HG03460 (cell line): Measurements from ENCODE around the gene EHD2.

ENCODE experiments used
- ATAC-seq: cut with Tn5 transposase; IDR thresholded peaks from one replicate; pipeline ENCODE4 v1.9.1; 2021; ENCODE audit not compliant: unreplicated experiment

EHD2 gene

DNA sequence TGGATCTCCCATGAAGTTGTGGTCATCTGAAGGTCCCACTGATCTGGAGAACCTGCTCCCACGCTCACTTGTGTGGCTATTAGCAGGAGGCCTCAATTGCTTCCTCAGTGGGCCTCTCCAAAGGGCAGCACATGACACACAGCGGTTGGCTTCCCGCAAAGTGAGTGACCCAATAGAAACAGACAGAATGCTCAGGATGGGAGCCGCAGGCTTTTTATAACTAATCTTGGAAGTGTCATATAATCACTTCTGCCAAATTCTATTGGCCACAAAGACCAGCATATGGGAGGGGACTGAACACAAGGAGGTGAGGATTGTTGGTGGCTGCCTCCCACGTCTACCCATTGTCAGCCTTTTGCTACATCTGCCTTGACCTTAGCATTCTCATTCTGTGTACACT is 22.1 kb upstream of the EHD2 start:
- no peak for ATAC-seq

DNA sequence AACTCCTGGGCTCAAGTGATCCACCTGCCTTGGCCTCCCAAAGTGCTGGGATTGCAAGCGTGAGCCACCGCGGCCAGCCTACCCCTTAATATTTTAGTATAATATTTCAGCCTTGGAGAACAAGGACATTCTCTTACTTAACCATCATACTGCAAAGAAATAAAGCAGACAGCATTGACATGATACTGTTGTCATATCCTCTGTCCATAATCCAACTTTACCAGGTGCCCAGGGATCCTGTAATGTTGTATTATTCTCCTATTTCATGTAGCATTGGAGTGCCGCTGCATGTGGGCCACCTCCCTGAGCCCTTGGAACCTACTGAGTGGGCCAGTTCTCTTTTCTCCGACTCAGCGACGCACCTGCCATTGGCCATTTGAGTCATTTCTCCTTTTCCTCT is 21.4 kb upstream of the EHD2 start:
- no peak for ATAC-seq

DNA sequence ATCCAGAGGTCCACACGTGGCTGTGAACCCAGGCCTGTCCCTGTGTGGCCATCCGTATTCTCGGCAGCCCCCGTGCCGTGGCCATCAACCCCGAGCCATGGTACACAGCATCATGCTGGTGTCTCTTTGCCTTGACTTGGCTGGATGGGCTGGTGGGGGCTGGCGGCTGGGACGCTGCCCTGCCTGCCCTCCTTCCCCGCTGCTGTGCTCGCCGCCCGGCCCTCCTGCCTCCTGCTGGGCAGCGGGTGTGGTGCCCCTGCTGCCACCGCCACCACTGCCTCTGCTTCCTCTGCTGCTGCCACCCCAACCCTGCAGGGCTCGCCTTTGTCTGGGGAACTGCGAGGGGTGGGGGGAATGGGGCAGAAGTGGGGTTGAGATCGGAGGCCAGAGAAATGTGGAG is 19.7 kb upstream of the EHD2 start:
- ATAC-seq = no peak

DNA sequence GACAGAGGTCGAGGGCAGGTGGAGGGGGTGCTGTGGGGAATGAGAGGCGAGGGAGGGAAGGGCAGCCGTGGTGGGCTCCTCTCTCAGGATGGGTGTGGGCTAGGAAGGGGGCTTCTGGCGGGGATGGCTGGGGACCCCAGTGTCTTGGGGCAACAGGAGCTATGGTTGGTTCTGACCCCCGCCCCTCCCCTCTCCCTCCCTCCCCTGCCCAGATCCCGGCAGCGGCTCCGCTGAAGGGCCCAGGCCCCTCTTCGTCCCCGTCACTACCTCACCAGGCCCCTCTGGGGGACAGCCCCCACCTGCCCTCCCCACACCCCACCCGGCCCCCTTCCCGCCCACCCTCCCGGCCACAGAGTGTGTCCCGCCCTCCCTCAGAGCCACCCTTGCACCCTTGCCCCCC is 19.3 kb upstream of the EHD2 start:
- ATAC-seq = no peak

DNA sequence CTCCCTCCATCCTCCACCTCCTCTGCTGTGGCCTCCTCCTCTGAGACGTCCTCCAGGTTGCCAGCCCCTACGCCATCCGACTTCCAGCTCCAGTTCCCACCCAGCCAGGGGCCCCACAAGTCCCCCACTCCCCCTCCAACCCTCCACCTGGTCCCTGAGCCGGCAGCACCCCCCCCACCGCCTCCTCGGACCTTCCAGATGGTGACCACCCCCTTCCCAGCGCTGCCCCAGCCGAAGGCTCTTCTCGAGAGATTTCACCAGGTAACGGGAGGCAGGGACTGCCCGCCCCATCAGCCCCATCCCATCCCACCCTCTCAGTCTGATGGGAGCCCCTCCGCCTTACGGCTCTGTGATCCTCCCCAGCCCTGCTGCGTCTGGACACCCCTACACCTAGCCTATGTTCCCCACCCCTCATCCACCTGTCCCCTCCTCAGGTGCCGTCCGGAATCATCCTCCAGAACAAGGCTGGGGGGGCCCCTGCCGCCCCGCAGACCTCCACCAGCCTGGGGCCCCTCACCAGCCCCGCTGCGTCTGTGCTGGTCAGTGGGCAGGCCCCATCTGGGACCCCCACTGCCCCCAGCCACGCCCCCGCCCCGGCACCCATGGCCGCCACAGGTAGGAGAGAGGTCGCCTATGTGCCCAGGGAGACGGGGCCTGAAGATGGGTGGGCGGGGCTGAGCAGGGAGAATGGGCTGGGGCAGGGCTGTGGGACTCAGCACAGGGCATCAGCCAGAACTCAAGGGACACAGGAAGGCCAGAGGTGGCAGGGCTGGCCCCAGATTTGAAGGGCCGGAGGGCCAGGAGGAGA is 18.6 kb upstream of the EHD2 start:
- ATAC-seq = no peak

DNA sequence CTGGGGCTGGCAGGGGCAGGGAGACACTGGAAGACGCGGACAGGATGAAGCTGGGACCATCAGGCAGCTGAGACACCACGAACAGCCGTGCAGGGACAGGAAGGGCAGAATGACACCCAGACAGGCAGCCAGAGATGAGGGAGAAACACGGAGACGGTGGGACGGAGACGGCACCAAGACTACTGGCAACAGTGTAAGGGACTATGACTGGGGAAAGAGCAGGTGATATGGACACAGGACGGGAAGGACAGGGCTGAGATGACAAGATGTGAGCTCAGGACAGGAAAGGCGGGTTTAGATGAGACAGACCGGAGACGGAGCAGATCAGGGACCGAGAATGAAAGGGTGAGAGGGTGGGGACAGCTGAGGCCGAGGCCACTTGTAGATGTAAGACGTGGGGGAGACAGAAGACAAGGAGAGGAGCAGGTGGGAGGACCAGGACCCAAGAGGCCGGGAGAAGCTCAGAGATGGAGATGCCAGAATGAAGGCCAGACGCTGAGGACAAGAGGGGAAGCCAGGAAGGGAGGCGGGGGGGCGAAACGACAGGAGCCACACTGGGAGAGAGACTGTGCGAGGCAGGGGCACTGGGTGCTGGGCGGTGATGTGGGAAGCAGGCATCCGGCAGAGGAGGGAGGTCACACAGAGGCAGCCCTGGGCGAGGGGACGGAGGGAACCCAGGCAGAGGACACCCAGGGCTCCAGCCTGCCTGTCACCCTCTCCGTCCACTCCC is 17.5 kb upstream of the EHD2 start:
- no peak for ATAC-seq

DNA sequence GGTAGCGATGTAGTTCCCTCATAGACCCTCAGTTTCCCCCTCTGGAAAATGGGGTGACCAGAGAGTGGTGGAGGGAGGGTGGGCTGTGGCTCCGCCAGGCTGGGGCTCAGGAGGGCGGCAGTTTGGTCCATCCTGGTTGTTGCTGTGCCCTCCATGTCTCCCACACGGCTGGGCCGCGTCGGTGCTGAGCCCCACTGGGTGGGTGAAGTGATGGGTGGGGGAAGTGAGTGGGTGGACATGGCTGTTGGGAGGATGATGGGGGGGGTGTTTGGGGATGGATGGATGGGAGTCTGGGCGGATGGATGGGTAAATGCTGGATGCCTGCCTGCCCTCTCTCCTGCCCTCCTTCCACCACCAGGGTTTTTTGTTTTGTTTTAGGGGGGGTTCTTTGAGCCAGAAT is 16.6 kb upstream of the EHD2 start:
- no peak for ATAC-seq

DNA sequence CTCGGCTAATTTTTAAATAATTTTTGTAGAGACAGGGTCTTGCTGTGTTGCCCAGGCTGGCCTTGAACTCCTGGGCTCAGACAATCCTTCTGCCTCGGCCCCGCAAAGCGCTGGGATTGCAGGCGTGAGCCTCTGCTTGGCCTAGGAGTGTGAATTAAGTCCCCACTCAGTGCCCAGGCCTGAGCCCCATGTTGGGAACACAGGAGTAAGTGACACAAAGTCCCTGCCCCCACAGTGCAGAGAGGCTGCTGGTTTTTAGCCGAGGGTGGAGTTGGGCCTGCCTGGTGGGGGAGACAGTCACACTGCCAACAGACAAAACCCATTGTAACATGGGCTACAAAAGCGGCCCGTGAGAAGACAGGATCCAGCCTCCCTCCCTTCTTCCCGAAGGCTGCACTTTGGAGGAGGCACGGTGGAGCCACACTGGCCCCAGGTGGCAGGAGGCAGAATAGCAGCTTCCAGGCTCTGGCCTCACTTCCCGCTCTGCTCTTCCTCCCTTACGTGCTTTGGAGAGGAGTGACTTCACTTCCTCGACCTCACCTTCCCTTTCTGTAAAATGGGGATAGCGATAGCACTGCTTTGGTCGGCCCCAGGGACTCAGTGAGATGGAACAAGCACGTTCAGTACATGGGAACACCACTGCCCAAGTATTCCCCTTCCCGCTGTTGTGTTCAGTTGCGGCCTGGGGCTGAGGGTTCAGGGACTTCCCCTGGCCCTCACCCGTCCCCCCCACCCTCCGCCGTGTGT is 15.2 kb upstream of the EHD2 start:
- no peak for ATAC-seq

DNA sequence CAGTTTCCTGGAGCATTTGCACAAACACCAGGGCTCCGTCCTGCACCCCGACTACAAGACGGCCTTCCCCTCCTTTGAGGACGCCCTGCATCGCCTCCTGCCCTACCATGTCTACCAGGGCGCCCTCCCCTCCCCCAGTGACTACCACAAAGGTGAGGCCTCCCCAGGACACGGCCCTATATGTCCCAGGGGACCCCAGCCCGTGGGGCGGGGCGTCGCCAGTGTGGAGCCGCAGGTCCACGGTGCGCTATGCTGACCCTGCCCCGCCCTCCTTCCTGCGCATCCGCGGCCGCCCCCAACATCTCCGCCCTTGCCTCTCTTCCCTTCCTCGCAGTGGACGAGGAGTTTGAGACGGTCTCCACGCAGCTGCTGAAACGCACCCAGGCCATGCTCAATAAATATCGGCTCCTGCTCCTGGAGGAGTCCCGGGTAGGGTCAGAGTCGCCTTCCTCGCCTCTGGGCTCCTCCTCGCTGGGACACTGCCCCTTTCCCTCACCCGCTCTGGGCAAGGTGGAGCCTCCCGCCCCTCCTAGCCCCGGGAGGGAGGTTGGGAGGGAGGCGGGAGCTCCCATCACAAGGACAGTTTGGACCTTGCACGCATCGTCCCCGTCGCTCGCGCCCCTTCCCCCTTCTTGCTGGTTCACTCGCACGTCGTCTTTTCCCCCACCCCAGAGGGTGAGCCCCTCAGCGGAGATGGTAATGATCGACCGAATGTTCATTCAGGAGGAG is 14.4 kb upstream of the EHD2 start:
- no peak for ATAC-seq

DNA sequence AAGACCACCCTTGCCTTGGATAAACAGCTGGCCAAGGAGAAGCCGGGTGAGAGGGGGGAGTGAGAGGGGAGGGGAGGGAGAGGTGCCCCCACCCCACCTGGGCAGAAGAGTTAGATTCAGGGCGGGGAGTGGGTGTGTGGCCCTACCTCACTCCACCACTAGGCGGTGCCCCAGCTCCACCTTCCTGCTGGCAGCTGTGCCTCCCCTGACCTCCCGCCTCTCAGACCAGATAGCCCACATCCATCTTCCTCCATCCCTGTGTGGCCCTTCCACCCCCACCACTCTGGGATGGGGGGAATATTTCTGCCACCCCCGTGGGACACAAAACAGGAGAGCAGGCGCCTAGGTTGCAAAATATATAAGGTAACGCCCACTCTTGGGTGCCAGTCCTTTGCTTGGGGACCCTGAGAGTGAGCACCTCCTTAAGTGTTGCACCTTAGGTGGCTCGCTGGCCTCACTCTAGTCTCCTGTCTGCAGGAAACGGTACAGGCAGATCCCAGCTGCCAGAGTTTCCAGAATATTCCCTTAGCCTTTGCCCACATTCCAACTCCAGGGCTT is 13.8 kb upstream of the EHD2 start:
- ATAC-seq = no peak

DNA sequence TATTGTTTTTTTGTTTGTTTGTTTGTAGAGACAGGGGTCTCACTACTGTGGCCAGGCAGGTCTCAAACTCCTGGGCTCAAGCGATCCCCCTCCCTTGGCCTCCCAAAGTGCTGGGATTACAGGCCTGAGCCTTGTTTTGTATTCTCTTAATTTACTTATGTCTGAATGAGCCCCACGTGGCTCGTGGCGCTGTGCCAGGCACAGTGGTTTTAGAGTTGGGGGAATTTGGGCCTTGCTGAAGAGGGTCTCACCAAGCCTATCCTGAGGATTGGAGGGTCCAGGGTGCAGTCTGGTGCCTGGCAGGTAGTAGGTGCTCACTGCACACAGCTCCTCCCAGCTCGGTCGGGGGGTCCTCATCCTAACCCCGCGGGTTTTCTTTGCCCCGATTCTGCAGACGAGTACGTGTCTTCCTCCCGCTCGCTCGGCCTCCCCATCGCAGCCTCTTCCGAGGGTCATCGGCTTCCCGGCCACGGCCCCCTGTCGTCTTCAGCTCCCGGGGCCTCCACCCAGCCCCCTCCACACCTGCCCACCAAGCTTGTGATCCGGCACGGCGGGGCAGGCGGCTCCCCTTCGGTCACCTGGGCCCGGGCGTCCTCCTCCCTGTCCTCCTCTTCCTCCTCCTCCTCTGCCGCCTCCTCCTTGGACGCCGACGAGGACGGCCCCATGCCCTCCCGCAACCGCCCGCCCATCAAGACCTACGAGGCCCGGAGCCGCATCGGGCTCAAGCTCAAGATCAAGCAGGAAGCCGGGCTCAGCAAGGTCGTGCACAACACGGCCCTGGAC is 12.1 kb upstream of the EHD2 start:
- ATAC-seq = no peak

DNA sequence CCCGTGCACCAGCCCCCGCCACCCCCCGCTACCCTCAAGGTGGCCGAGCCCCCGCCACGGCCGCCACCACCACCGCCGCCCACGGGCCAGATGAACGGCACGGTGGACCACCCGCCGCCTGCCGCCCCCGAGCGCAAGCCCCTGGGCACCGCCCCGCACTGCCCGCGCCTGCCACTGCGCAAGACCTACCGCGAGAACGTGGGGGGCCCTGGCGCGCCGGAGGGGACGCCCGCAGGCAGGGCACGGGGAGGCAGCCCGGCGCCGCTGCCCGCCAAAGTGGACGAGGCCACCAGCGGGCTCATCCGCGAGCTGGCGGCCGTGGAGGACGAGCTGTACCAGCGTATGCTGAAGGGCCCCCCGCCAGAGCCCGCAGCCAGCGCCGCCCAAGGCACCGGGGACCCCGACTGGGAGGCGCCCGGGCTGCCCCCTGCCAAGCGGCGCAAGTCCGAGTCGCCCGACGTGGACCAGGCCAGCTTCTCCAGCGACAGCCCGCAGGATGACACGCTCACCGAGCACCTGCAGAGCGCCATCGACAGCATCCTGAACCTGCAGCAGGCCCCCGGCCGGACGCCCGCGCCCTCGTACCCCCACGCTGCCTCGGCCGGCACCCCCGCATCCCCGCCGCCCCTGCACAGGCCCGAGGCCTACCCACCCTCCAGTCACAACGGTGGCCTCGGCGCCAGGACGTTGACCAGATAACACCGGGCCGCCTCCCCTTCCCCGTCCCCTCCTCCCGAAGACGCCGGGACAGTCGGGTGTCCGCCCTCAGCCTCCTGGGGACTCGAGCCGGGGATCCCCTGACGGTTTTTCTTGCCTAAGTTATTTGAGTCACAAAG is 11.3 kb upstream of the EHD2 start:
- ATAC-seq = no peak

DNA sequence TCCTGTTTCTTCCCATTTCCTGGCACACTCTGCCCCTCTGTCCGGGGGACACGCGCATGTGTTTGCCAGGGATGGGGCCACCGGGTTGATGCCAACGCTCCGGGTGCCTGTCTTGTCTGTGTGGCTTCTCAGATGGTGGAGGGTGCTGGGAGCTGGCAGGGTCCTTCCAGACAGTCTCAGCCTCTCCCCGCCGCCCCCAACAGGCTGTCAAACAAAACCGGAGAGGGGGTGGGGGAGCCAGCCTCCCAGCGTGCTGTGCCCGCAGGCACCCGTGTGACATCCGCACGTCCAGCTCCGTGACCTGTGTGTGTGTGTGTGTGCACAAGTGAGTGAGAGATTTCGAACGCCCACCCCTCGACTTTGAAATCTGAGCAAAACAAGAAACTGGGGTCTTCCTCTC is 10.6 kb upstream of the EHD2 start:
- no peak for ATAC-seq

DNA sequence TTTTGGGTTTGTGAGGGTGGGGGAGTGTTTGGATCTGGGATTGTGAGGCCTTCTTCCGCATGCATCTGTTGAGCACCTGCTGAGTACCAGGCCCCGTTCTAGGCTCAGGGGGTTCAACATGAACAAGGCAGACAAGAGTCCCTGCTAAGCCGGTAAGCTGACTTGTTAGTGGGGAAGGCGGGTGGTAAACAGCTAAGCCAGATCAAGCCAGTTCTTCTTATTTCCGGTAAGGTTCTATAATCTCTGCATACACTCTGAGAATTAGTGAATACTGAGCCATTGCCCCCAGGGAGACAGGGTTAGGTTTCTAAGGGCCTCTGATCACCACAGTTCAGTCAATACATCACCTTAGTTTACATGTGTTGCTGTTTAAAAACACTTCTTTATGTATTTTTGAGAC is 9.9 kb upstream of the EHD2 start:
- no peak for ATAC-seq

DNA sequence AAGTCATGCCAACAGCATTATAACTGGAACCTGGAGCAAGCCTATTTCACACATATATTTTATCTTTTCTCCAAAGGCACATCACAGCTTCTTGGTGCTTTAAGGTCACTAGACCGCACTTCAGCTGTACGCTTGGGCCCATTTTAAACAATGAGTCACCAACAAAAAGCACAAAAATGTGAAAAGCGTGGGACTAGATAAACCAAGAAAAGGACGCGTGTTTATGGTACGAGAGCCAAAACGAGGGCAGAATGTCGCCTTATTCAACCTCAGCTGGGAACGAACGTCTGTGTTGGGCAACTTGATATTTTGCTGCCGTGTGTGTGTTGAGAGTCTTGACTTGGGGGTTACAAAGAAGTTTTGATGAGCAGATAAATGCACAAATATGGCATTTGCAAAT is 9.2 kb upstream of the EHD2 start:
- no peak for ATAC-seq

DNA sequence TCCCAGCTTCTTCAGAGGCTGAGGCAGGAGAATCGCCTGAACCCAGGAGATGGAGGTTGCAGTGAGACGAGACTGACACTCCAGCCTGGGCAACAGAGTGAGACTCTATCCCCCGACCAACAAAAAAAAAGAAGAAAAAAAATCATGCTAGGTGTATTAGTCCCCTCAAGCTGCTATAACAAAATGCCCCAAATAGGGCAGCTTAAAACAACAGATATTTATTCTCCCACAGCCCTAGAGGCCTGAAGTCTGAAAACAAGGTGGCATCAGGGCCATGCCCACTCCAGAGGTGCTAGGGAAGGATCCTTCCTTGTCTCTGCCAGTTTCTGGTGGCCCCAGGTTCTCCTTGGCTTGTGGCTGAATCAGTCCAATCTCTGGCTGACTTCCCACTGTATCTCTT is 8.6 kb upstream of the EHD2 start:
- ATAC-seq = no peak

DNA sequence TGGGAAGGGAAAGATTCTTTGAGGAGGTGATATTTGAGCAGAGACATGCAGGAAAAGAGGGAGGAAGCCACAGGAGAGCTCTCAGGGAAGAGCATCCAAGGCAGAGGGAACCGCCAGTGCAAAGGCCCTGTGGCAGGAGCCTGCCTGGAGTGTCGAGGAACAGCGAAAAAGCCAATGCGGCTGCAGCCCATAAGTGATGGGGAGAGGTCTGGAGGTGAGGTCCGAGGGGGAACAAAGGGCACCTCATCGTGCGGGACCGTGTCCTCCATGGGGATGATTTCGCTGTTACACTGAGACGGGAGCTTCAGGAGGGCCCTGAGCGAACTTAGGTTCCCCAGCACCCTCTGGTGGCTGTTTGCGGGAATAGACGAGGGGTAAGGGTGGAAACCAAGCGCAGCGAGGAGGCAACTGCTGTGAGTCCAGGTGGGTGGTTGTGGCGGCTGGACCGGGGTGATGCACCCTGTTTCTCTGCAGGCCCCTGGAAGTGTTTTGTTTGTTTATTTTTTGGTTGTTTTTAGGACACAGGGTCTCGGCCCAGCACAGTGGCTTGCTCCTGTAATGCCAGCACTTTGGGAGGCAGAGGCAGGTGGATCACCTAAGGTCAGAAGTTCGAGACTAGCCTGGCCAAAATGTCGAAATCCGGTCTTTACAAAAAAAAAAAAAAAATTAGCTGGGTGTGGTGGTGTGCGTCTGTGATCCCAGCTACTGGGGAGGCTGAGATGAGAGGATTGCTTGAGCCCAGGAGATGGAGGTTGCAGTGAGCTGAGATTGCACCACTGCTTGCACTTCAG is 5.9 kb upstream of the EHD2 start:
- ATAC-seq = no peak

DNA sequence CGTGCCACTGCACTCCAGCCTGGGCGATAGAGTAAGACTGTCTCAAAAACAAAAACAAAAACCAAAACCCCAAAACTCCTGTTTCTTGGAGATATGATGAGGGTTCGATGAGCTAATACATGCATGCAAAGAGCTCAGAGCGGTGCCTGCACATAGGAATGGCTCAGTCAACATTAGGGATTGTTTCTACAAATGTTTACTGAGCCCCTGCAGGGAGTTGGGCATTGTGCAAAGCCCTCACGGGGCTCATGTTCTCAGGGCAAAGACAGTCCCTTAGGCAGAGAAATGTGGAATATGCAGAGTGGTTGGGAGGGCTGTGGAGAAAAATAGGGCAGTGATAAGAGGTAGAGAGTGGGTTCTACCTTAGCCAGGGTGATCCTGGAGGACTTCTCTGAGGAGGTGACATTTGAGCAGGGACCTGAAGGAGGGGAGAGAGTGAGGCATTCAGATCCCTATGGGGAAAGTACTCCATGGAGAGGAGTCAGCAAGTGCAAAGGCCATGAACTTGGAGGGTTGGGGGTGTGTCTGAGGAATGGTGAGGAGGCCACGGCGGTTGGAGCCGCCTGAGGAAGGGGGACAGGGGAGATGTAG is 1.5 kb upstream of the EHD2 start:
- ATAC-seq = no peak
